GM23248 (cell line): ENCODE data around the gene WDR74. TPM values are rescaled to one million over a fixed set of nuclear protein-coding genes. Genes with fewer than 3 reads are reported as not detected.

Experiments
- DNase-seq: peaks from one replicate; pipeline ENCODE4 v3.0.0-alpha.2; 2015
- H2AFZ ChIP-seq: fragments of 200-600 bp; sonication (generic); 2 replicates; pipeline ENCODE4 v1.6.1; 2016; ENCODE audit warnings: antibody characterized with exemption
- H3F3A ChIP-seq: fragments of 200-600 bp; sonication (generic); 2 replicates; pipeline ENCODE4 v1.6.1; 2016; ENCODE audit warnings: mild to moderate bottlenecking, antibody characterized with exemption, mixed run types; ENCODE audit not compliant: insufficient read depth
- H3K27ac ChIP-seq: fragments of 200-600 bp; sonication (generic); 2 replicates; pipeline ENCODE4 v1.5.1; 2016; ENCODE audit warnings: mild to moderate bottlenecking
- H3K27me3 ChIP-seq: fragments of 200-600 bp; sonication (generic); replicated peaks from 2 replicates; pipeline ENCODE4 v1.6.1; 2016; ENCODE audit warnings: mild to moderate bottlenecking; ENCODE audit not compliant: insufficient read depth
- H3K36me3 ChIP-seq: fragments of 200-600 bp; sonication (generic); 2 replicates; pipeline ENCODE4 v1.6.1; 2016; ENCODE audit warnings: low read depth, mild to moderate bottlenecking
- H3K4me1 ChIP-seq: fragments of 200-600 bp; sonication (generic); 2 replicates; pipeline ENCODE4 v1.6.1; 2016; ENCODE audit warnings: mild to moderate bottlenecking; ENCODE audit not compliant: insufficient read depth
- H3K4me2 ChIP-seq: fragments of 200-600 bp; sonication (generic); one replicate; pipeline ENCODE4 v1.6.1; 2016; ENCODE audit warnings: mild to moderate bottlenecking; ENCODE audit not compliant: unreplicated experiment
- H3K4me3 ChIP-seq: fragments of 200-600 bp; sonication (generic); 2 replicates; pipeline ENCODE4 v1.5.1; 2016; ENCODE audit warnings: mild to moderate bottlenecking
- H3K79me2 ChIP-seq: fragments of 200-600 bp; sonication (generic); 2 replicates; pipeline ENCODE4 v1.6.1; 2016; ENCODE audit warnings: mild to moderate bottlenecking; ENCODE audit not compliant: insufficient read depth
- H3K9ac ChIP-seq: fragments of 200-600 bp; sonication (generic); 2 replicates; pipeline ENCODE4 v1.6.1; 2016; ENCODE audit warnings: mild to moderate bottlenecking
- H3K9me2 ChIP-seq: fragments of 200-600 bp; sonication (generic); 2 replicates; pipeline ENCODE4 v1.6.1; 2016; ENCODE audit warnings: mixed run types, mild to moderate bottlenecking, moderate library complexity; ENCODE audit not compliant: insufficient read depth
- H3K9me3 ChIP-seq: fragments of 200-600 bp; sonication (generic); one replicate; pipeline ENCODE4 v1.6.1; 2017; ENCODE audit warnings: low read depth
- H4K20me1 ChIP-seq: fragments of 200-600 bp; sonication (generic); 2 replicates; pipeline ENCODE4 v1.6.0; 2016; ENCODE audit not compliant: insufficient read depth
- EZH2 ChIP-seq: fragments of 200-600 bp; sonication (generic); IDR thresholded peaks from 2 replicates; pipeline ENCODE4 v1.6.1; 2018; ENCODE audit warnings: antibody characterized with exemption, mild to moderate bottlenecking; ENCODE audit not compliant: insufficient read depth, poor library complexity, severe bottlenecking
- EZH2phosphoT487 ChIP-seq: fragments of 200-600 bp; sonication (generic); IDR thresholded peaks from 2 replicates; pipeline ENCODE4 v1.6.1; 2018; ENCODE audit warnings: antibody characterized with exemption, moderate library complexity, mild to moderate bottlenecking, low read depth; ENCODE audit not compliant: insufficient read depth
- WGBS, 2 experiments: methylation state at CpG; one replicate each; pipeline ENCODE4 v1.1.6; 2015 to 2017; ENCODE audit warnings: low lambda C conversion rate in 2 of 2, low coverage in 1 of 2; ENCODE audit errors: missing lambda C conversion rate in 2 of 2; 5-methylcytosine and 5-hydroxymethylcytosine counted together
- in situ Hi-C: fragments of 300-500 bp; cut with MboI; formaldehyde crosslinking; loops from 2 replicates; pipeline ENCODE4 v1.15.0; 2020
- polyA plus RNA-seq: library from polyadenylated mRNA; unstranded; fragments of >200 nt; fragmentation: Nextera tagmentation; extraction: Ambion mirVana; gene quantifications from 2 replicates; pipeline ENCODE4 v1.2.1, GENCODE V29; 2016
- total RNA-seq: library from RNA; depleted of rRNA; stranded (reverse); fragments of >200 nt; shearing (Covaris generic); gene quantifications from 2 replicates; pipeline ENCODE4 v1.2.3, GENCODE V29; 2014

WDR74 gene
- total and polyA plus RNA-seq, 2 experiments from 2014 or later, result 33.6 to 50.4 TPM

- in situ Hi-C loops, result no loop called here
- Histone ChIP-seq H4K20me1 (peaks cover 9% of the 10 kb centered on the region), H3K4me1 (peaks cover 16% of the 10 kb centered on the region), H3K4me3 (peak overlapping the region; percentile 90), H3K79me2 (peaks cover 55% of the 10 kb centered on the region), H3K27me3 (no peaks in the 10 kb centered on the region), H3K9me2 (no peaks in the 10 kb centered on the region), H3K4me2 (peak overlapping the region; percentile 87), H3K36me3 (peaks cover 37% of the 10 kb centered on the region), H3K9me3 (no peaks in the 10 kb centered on the region), H2AFZ (peak overlapping the region; percentile 93), H3F3A (peaks cover 40% of the 10 kb centered on the region), H3K27ac (peak overlapping the region; percentile 74), H3K9ac (peak overlapping the region; percentile 90)
- WGBS, 2 experiments, result 5 to 9% methylated on average over 20 of the region's 20 CpGs
- TF ChIP-seq EZH2phosphoT487, result no peak
- TF ChIP-seq EZH2, result no peak
- DNase-seq, result peak; percentile 42
Observed at GRCh38 chr11:62856333-62856895, 17.0 kb upstream of the WDR74 start.

- DNase-seq, result peak; percentile 99
- peaks cover 45% of the 10 kb centered on the region for H3F3A ChIP-seq
- peaks cover 16% of the 10 kb centered on the region for H3K4me1 ChIP-seq
- WGBS, 2 experiments, result 2 to 3% methylated on average over 54 of the region's 54 CpGs
- peak overlapping the region; percentile 92 for H3K9ac ChIP-seq
- peak overlapping the region; percentile 93 for H2AFZ ChIP-seq
- H4K20me1 ChIP-seq, result peaks cover 9% of the 10 kb centered on the region
- H3K4me3 ChIP-seq, result peak overlapping the region; percentile 90
- H3K9me3 ChIP-seq, result no peaks in the 10 kb centered on the region
- H3K79me2 ChIP-seq, result peaks cover 50% of the 10 kb centered on the region
- H3K27ac ChIP-seq, result peak overlapping the region; percentile 74
- H3K36me3 ChIP-seq, result peaks cover 38% of the 10 kb centered on the region
- H3K9me2 ChIP-seq, result no peaks in the 10 kb centered on the region
- no peak for TF ChIP-seq EZH2phosphoT487
- TF ChIP-seq EZH2, result no peak
- no peaks in the 10 kb centered on the region for H3K27me3 ChIP-seq
- in situ Hi-C loops, result no loop called here
- peak overlapping the region; percentile 92 for H3K4me2 ChIP-seq
Observed at GRCh38 chr11:62855571-62856332, 16.4 kb upstream of the WDR74 start.

GRCh38 chr11:62854825-62855570 lies 15.6 kb upstream of the WDR74 start:
- DNase-seq, result no peak
- Histone ChIP-seq H3K27me3 (no peaks in the 10 kb centered on the region), H3K4me2 (peak overlapping the region; percentile 92), H2AFZ (no peak overlapping the region), H3F3A (peaks cover 51% of the 10 kb centered on the region), H3K4me3 (peak overlapping the region; percentile 90), H4K20me1 (peaks cover 9% of the 10 kb centered on the region), H3K9ac (peak overlapping the region; percentile 92), H3K9me3 (no peaks in the 10 kb centered on the region), H3K4me1 (peaks cover 16% of the 10 kb centered on the region), H3K9me2 (no peaks in the 10 kb centered on the region), H3K79me2 (peaks cover 50% of the 10 kb centered on the region), H3K27ac (peak overlapping the region; percentile 54), H3K36me3 (peaks cover 38% of the 10 kb centered on the region)
- WGBS, 2 experiments, result 2% methylated on average over 15 of the region's 15 CpGs
- no peak for TF ChIP-seq EZH2
- TF ChIP-seq EZH2phosphoT487, result no peak
- in situ Hi-C loops, result no loop called here

GRCh38 chr11:62854013-62854824 lies 14.8 kb upstream of the WDR74 start:
- Histone ChIP-seq H4K20me1 (peaks cover 9% of the 10 kb centered on the region), H3F3A (peaks cover 56% of the 10 kb centered on the region), H3K4me3 (peak overlapping the region; percentile 90), H3K4me2 (peak overlapping the region; percentile 92), H3K36me3 (peaks cover 38% of the 10 kb centered on the region), H3K4me1 (peaks cover 16% of the 10 kb centered on the region), H3K27me3 (no peaks in the 10 kb centered on the region), H2AFZ (no peak overlapping the region), H3K9me3 (no peaks in the 10 kb centered on the region), H3K79me2 (peaks cover 50% of the 10 kb centered on the region), H3K9me2 (no peaks in the 10 kb centered on the region), H3K27ac (0 out of 2 replicates have a peak overlapping the region, but pooled peaks have one; percentile 54), H3K9ac (peak overlapping the region; percentile 92)
- in situ Hi-C loops, result no loop called here
- WGBS, 2 experiments, result 7 to 9% methylated on average over 8 of the region's 8 CpGs
- no peak for DNase-seq
- no peak for TF ChIP-seq EZH2
- TF ChIP-seq EZH2phosphoT487, result no peak
